A673 (cell line): ENCODE measurements around the gene C5orf58. TPM values are rescaled to one million over a fixed set of nuclear protein-coding genes. Genes with fewer than 3 reads are reported as not detected.

Experiments
- BruUV-seq: library from RNA; stranded (reverse); fragments of 400-500 nt; replicated peaks from 2 replicates; lab custom pipeline; 2021; lab: Mats Ljungman, UMichigan
- CTCF ChIA-PET: fragments of 300-600 bp; sonication (Branson Sonifier 250); formaldehyde crosslinking; loops from one replicate; lab custom pipeline; 2022; ENCODE audit warnings: antibody characterized with exemption; lab: Charles Lee
- POLR2A ChIA-PET: fragments of 300-600 bp; sonication (Branson Sonifier 250); formaldehyde crosslinking; loops from one replicate; lab custom pipeline; 2022; ENCODE audit warnings: antibody characterized with exemption; ENCODE audit not compliant: low non-redundant PET; lab: Charles Lee
- DNase-seq: peaks from one replicate; pipeline ENCODE4 v3.0.0-alpha.2; 2015; ENCODE audit warnings: low spot score
- H3K27ac ChIP-seq: fragments of 200-600 bp; sonication (generic); 2 replicates; pipeline ENCODE4 v1.5.1; 2016; ENCODE audit warnings: mixed run types, low read depth, mild to moderate bottlenecking, mixed read lengths, antibody characterized with exemption, low read length; ENCODE audit not compliant: poor library complexity, severe bottlenecking
- H3K27me3 ChIP-seq: fragments of 200-600 bp; sonication (generic); replicated peaks from 2 replicates; pipeline ENCODE4 v1.6.1; 2017; ENCODE audit warnings: mixed run types, low read depth, mild to moderate bottlenecking, mixed read lengths, antibody characterized with exemption, low read length; ENCODE audit not compliant: insufficient read depth, poor library complexity
- H3K36me3 ChIP-seq: fragments of 200-600 bp; sonication (generic); 2 replicates; pipeline ENCODE4 v1.6.1; 2016; ENCODE audit warnings: mixed run types, mild to moderate bottlenecking, mixed read lengths, antibody characterized with exemption, low read length; ENCODE audit not compliant: insufficient read depth, poor library complexity, severe bottlenecking
- H3K4me1 ChIP-seq: fragments of 200-600 bp; sonication (generic); 2 replicates; pipeline ENCODE4 v1.6.1; 2017; ENCODE audit warnings: mixed run types, mild to moderate bottlenecking, mixed read lengths, antibody characterized with exemption, low read length; ENCODE audit not compliant: insufficient read depth, poor library complexity, severe bottlenecking
- H3K4me3 ChIP-seq: fragments of 200-600 bp; sonication (generic); 2 replicates; pipeline ENCODE4 v1.5.1; 2016; ENCODE audit warnings: low read depth, mixed run types, mild to moderate bottlenecking, mixed read lengths, low read length; ENCODE audit not compliant: poor library complexity, severe bottlenecking
- H3K9me3 ChIP-seq: fragments of 200-600 bp; sonication (generic); 2 replicates; pipeline ENCODE4 v1.6.1; 2016; ENCODE audit warnings: mixed run types, low read depth, mild to moderate bottlenecking, mixed read lengths, antibody characterized with exemption, low read length; ENCODE audit not compliant: poor library complexity, severe bottlenecking
- CTCF ChIP-seq: fragments of 300-800, 200-600 bp; sonication (generic); conservative IDR thresholded peaks from 2 replicates; pipeline ENCODE4 v1.5.1; 2017; ENCODE audit warnings: low read depth, mild to moderate bottlenecking, antibody characterized with exemption, low read length, moderate library complexity, mixed read lengths
- EZH2 ChIP-seq: fragments of 200-600 bp; sonication (generic); IDR thresholded peaks from 2 replicates; pipeline ENCODE4 v1.6.1; 2017; ENCODE audit warnings: borderline replicate concordance, low read depth, mild to moderate bottlenecking, mixed read lengths, antibody characterized with exemption, low read length; ENCODE audit not compliant: poor library complexity, severe bottlenecking
- intact Hi-C: fragments of 100-400 bp; cut with micrococcal nuclease; formaldehyde crosslinking; loops from one replicate; pipeline ENCODE4 v1.10.0; 2022; ENCODE audit not compliant: unreplicated experiment
- total RNA-seq: library from RNA; stranded (reverse); gene quantifications from 2 replicates; pipeline ENCODE4 v1.2.3, GENCODE V29; 2021

Gene C5orf58
- total RNA-seq, 1 experiment from 2014 or later: not detected

DNA sequence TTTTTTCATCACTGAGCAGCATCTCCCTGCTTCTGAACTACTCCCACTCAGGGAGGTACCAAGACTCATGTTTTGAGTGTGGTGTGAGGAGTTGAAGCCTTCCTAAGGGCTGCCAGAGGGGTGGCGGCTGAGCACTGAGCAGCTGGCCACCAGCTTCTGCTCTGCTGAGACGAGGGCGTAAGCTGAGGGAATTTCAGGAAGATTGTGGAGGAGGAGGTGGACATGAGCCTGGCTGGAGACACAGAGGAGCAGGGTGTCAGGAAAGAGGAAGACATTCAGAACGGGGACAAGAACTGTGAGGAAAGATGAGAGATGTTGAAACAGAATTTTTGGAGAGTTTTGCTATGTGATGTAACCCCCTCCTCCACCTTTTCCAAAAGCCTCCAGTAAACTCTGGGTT is 57.0 kb downstream of the C5orf58 start:
- Histone ChIP-seq H3K9me3 (no peaks in the 10 kb centered on the region), H3K4me1 (no peaks in the 10 kb centered on the region), H3K36me3 (no peaks in the 10 kb centered on the region), H3K27ac (no peak overlapping the region), H3K4me3 (no peak overlapping the region), H3K27me3 (no peaks in the 10 kb centered on the region)
- DNase-seq: no peak
- BruUV-seq: no TSS peak
- ChIA-PET POLR2A (no interaction called here), CTCF (no interaction called here)
- TF ChIP-seq CTCF: no peak
- intact Hi-C loops: no loop called here

GRCh38 chr5:170290498-170290897 is 57.7 kb downstream of the C5orf58 start:
- BruUV-seq: no TSS peak
- Histone ChIP-seq H3K9me3 (no peaks in the 10 kb centered on the region), H3K27ac (no peak overlapping the region), H3K4me1 (no peaks in the 10 kb centered on the region), H3K36me3 (no peaks in the 10 kb centered on the region), H3K27me3 (no peaks in the 10 kb centered on the region), H3K4me3 (no peak overlapping the region)
- intact Hi-C loops: no loop called here
- DNase-seq: no peak
- ChIA-PET POLR2A (no interaction called here), CTCF (no interaction called here)
- no peak for TF ChIP-seq CTCF
- TF ChIP-seq EZH2: no peak

- H3K36me3 ChIP-seq: no peaks in the 10 kb centered on the region
- no peak for DNase-seq
- H3K27me3 ChIP-seq: no peaks in the 10 kb centered on the region
- no peak overlapping the region for H3K4me3 ChIP-seq
- CTCF ChIA-PET: no interaction called here
- TF ChIP-seq EZH2 (no peak), CTCF (no peak)
- no peaks in the 10 kb centered on the region for H3K9me3 ChIP-seq
- no peak overlapping the region for H3K27ac ChIP-seq
- H3K4me1 ChIP-seq: no peaks in the 10 kb centered on the region
- POLR2A ChIA-PET: no interaction called here
- BruUV-seq: no TSS peak
- intact Hi-C loops: no loop called here
Measured at GRCh38 chr5:170292179-170293104, 59.7 kb downstream of the C5orf58 start.
